OCI-LY3 (cell line): Measurements from ENCODE around the gene FASLG.

Experiments
- H2AFZ ChIP-seq: fragments of 200-600, 300-600 bp; shearing (Covaris generic); 2 replicates; pipeline ENCODE4 v1.6.0; 2014; ENCODE audit warnings: antibody characterized with exemption, low read depth, low read length
- H3K27ac ChIP-seq: fragments of 200-600, 300-600 bp; sonication (generic); 2 replicates; pipeline ENCODE4 v1.5.1; 2014; ENCODE audit warnings: mild to moderate bottlenecking, low read length, moderate library complexity, mixed read lengths
- H3K27me3 ChIP-seq: fragments of 200-600, 300-600 bp; sonication (generic); 2 replicates; pipeline ENCODE4 v1.6.1; 2014; ENCODE audit warnings: low read depth, low read length, mixed read lengths
- H3K36me3 ChIP-seq: fragments of 200-600, 300-600 bp; sonication (generic); replicated peaks from 2 replicates; pipeline ENCODE3; 2014; ENCODE audit warnings: low read depth, low read length, mixed read lengths
- H3K4me1 ChIP-seq: fragments of 300-600, 200-600 bp; sonication (generic); 2 replicates; pipeline ENCODE4 v1.6.1; 2014; ENCODE audit warnings: low read length, mixed read lengths
- H3K4me2 ChIP-seq: fragments of 200-600, 300-600 bp; sonication (generic); 2 replicates; pipeline ENCODE4 v1.6.1; 2014; ENCODE audit warnings: low read length, mixed read lengths
- H3K4me3 ChIP-seq: fragments of 300-600, 200-600 bp; sonication (generic); 2 replicates; pipeline ENCODE4 v1.5.1; 2014; ENCODE audit warnings: antibody characterized with exemption, mild to moderate bottlenecking, low read length, moderate library complexity
- H3K79me2 ChIP-seq: fragments of 300-600, 200-600 bp; shearing (Covaris generic); 2 replicates; pipeline ENCODE4 v1.6.1; 2014; ENCODE audit warnings: mild to moderate bottlenecking, low read length, mixed read lengths
- H3K9ac ChIP-seq: fragments of 300-600, 200-600 bp; shearing (Covaris generic); 2 replicates; pipeline ENCODE4 v1.6.0; 2014; ENCODE audit warnings: mild to moderate bottlenecking, low read length, moderate library complexity
- H3K9me3 ChIP-seq: fragments of 200-600, 300-600 bp; shearing (Covaris generic); 2 replicates; pipeline ENCODE4 v1.6.1; 2014; ENCODE audit warnings: low read length, mixed read lengths; ENCODE audit not compliant: insufficient read depth
- H4K20me1 ChIP-seq: fragments of 200-600, 300-600 bp; sonication (generic); 2 replicates; pipeline ENCODE4 v1.6.1; 2016; ENCODE audit warnings: low read length, mixed read lengths; ENCODE audit not compliant: insufficient read depth
- CTCF ChIP-seq: fragments of 200-600, 300-600 bp; sonication (generic); IDR thresholded peaks from 2 replicates; pipeline ENCODE4 v1.5.1; 2014; ENCODE audit warnings: antibody characterized with exemption, low read length, low read depth
- EZH2phosphoT487 ChIP-seq: fragments of 200-600 bp; shearing (Covaris generic); IDR thresholded peaks from 2 replicates; pipeline ENCODE4 v1.6.1; 2018; ENCODE audit warnings: antibody characterized with exemption, mixed run types, low read depth

Gene FASLG

GRCh38 chr1:172679000-172679772, 20.3 kb downstream of the FASLG start:
- H3K27ac ChIP-seq = no peak overlapping the region
- TF ChIP-seq CTCF (no peak), EZH2phosphoT487 (no peak)
- H3K36me3 ChIP-seq = no peaks in the 10 kb centered on the region
- H3K27me3 ChIP-seq = 0 out of 2 replicates have a peak, but pooled peaks cover 7% of the 10 kb centered on the region
- no peaks in the 10 kb centered on the region for H3K4me1 ChIP-seq
- H3K4me3 ChIP-seq = no peak overlapping the region
- no peaks in the 10 kb centered on the region for H4K20me1 ChIP-seq
- H2AFZ ChIP-seq = no peak overlapping the region
- H3K9me3 ChIP-seq = no peaks in the 10 kb centered on the region
- H3K4me2 ChIP-seq = no peak overlapping the region
- H3K79me2 ChIP-seq = no peaks in the 10 kb centered on the region
- no peak overlapping the region for H3K9ac ChIP-seq

GRCh38 chr1:172680244-172680643, 21.3 kb downstream of the FASLG start:
- no peaks in the 10 kb centered on the region for H3K9me3 ChIP-seq
- H3K9ac ChIP-seq = no peak overlapping the region
- H4K20me1 ChIP-seq = no peaks in the 10 kb centered on the region
- no peaks in the 10 kb centered on the region for H3K79me2 ChIP-seq
- H3K27ac ChIP-seq = no peak overlapping the region
- no peak overlapping the region for H2AFZ ChIP-seq
- H3K4me1 ChIP-seq = no peaks in the 10 kb centered on the region
- H3K36me3 ChIP-seq = no peaks in the 10 kb centered on the region
- TF ChIP-seq CTCF (no peak), EZH2phosphoT487 (no peak)
- H3K4me3 ChIP-seq = no peak overlapping the region
- 0 out of 2 replicates have a peak, but pooled peaks cover 2% of the 10 kb centered on the region for H3K27me3 ChIP-seq
- H3K4me2 ChIP-seq = no peak overlapping the region

GRCh38 chr1:172680733-172681275, 21.9 kb downstream of the FASLG start:
- Histone ChIP-seq H3K27ac (no peak overlapping the region), H2AFZ (no peak overlapping the region)

More at GRCh38 chr1:172680733-172681275, 21.9 kb downstream of the FASLG start:
- no peaks in the 10 kb centered on the region for H3K9me3 ChIP-seq
- H3K4me3 ChIP-seq = no peak overlapping the region
- H3K4me1 ChIP-seq = no peaks in the 10 kb centered on the region
- TF ChIP-seq CTCF (no peak), EZH2phosphoT487 (no peak)
- no peaks in the 10 kb centered on the region for H3K27me3 ChIP-seq
- no peaks in the 10 kb centered on the region for H3K36me3 ChIP-seq
- no peaks in the 10 kb centered on the region for H4K20me1 ChIP-seq
- H3K9ac ChIP-seq = no peak overlapping the region
- no peaks in the 10 kb centered on the region for H3K79me2 ChIP-seq
- no peak overlapping the region for H3K4me2 ChIP-seq
